Measurements from ENCODE around the gene ITGAL. TPM values are rescaled to one million over a fixed set of nuclear protein-coding genes. Genes with fewer than 3 reads are reported as not detected.

Gene ITGAL
- total RNA-seq, 1 experiment from 2014 or later: not detected

DNA sequence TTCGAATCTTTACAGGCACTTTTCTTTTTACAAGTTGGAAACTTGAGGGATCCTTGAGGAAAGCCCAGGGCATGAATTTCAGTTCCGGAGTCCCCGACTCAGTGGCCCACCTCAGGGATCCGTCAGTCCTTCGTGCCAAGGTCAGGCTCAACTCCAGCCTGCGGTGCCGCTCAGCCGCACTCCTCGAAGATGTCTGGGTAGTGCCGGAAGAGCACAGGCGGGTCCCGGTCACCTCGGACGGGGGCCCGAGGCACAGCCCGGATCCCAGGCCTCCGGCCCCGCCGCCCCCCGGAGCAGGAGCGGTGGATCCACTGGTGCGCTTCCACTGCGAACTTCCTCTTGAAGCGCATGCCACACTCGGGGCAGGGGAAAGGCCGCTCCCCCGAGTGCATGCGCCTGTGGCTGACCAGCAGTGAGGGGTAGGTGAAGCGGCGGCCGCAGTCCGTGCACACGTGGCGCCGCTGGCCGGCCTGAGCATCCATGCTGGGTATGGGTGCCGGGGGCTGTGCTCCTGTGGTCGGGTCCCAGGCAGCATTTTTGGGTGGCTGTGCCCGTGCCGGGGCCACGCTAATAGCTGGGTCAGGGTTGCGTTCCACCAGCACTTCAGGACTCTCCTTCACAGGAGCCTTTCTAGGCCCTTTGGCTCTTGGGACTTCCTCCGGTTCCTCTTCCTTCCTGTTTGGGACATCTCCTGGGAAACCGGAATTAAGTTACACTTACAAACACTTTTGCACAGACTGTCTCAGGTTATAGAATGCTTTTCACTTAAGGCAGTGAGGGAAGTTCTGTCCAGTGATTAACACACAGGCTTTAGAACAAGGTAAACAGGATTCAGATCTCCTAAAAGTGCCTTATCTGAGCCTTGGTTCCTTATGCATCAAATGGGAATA lies 97.4 kb downstream of the ITGAL start:
- ChIA-PET POLR2A (interaction anchor here (2.4 to 3.2 kb wide), 4 partner anchors 12 to 40 kb away, joined by 10 to 45 read pairs (median 32); partner anchors contain the start of genes ZNF689, ZNF747, ZNF764 and ZNF785), CTCF (interaction anchor here (0.6 to 3.2 kb wide), 3 partner anchors 35 to 59 kb away, joined by 3 to 15 read pairs (median 5); no protein-coding TSS in a partner anchor)
- no peaks in the 10 kb centered on the region for H3K9me3 Mint-ChIP-seq (ENCODE audit: unreplicated experiment)
- BruUV-seq (replicated peaks): no TSS peak
- no peak for DNase-seq (ENCODE audit: unreplicated experiment)
- TF ChIP-seq, protein P1, sequence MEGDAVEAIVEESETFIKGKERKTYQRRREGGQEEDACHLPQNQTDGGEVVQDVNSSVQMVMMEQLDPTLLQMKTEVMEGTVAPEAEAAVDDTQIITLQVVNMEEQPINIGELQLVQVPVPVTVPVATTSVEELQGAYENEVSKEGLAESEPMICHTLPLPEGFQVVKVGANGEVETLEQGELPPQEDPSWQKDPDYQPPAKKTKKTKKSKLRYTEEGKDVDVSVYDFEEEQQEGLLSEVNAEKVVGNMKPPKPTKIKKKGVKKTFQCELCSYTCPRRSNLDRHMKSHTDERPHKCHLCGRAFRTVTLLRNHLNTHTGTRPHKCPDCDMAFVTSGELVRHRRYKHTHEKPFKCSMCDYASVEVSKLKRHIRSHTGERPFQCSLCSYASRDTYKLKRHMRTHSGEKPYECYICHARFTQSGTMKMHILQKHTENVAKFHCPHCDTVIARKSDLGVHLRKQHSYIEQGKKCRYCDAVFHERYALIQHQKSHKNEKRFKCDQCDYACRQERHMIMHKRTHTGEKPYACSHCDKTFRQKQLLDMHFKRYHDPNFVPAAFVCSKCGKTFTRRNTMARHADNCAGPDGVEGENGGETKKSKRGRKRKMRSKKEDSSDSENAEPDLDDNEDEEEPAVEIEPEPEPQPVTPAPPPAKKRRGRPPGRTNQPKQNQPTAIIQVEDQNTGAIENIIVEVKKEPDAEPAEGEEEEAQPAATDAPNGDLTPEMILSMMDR (IDR thresholded peaks at IDR 0.05; ENCODE audit: unreplicated experiment): no peak
- peaks cover 15% of the 10 kb centered on the region for H3K36me3 Mint-ChIP-seq (ENCODE audit: insufficient read depth, unreplicated experiment)
- intact Hi-C loops (cut with micrococcal nuclease): loop anchor here (5.0 kb wide), 1 partner anchor 43 kb away; the partner anchor contains the start of gene ZNF768
- H3K4me1 Mint-ChIP-seq (ENCODE audit: insufficient read depth, unreplicated experiment): peaks cover 25% of the 10 kb centered on the region
- H3K4me3 Mint-ChIP-seq (ENCODE audit: unreplicated experiment): peak overlapping the region; percentile 75
- H3K27me3 Mint-ChIP-seq (ENCODE audit: insufficient read depth, unreplicated experiment): no peaks in the 10 kb centered on the region
- peak overlapping the region; percentile 95 for H3K27ac Mint-ChIP-seq (ENCODE audit: low read depth, unreplicated experiment)

DNA sequence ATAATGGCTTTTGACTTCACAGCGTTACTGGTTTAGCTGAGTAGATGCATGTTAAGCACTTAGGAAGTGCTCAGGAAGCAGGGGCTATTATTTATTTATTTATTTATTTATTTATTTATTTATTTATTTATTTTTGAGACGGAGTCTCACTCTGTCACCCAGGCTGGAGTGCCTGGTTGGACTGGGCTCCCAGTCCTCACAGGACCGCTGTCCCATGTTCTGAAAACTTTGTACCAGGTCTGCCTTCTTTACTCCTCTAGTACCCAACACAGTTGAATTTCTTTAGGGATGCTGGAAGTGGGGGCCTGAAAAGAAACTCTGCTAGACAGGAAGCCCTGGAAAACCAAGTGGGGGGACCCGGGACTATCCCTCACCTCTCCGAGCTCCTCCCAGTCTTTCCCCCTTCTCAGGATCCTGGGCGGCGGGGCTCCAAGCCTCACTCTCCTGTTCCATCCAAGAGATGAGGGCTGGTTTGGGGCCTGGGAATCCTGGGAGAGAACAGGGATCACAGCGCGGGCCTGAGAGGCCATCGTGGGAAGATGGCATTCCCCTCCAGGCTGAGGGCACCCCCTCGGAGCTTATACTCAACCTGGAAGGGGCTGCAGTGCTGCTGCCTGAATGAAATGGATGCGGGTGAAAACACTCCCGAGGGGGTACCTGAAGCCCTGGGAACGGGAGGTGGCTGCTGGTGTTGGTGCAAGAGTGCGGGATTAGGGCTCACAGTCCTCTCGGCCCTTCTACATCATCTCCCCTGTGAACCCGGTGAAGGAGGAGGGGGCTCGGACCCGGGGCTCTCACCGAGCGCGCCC lies 98.3 kb downstream of the ITGAL start:
- TF ChIP-seq, protein P1 (IDR thresholded peaks at IDR 0.05; ENCODE audit: unreplicated experiment): no peak
- ChIA-PET CTCF (interaction anchor here (0.5 to 3.2 kb wide), 4 partner anchors 36 to 176 kb away, joined by 3 to 15 read pairs (median 4); partner anchors contain the start of gene ZNF48), POLR2A (interaction anchor here (0.6 to 3.2 kb wide), 13 partner anchors 13 to 175 kb away, joined by 3 to 45 read pairs (median 6); partner anchors contain the start of genes DCTPP1, ZNF48, ZNF689 and ZNF747)
- peak overlapping the region; percentile 75 for H3K4me3 Mint-ChIP-seq (ENCODE audit: unreplicated experiment)
- no peak for DNase-seq (ENCODE audit: unreplicated experiment)
- H3K36me3 Mint-ChIP-seq (ENCODE audit: insufficient read depth, unreplicated experiment): peaks cover 16% of the 10 kb centered on the region
- H3K27me3 Mint-ChIP-seq (ENCODE audit: insufficient read depth, unreplicated experiment): no peaks in the 10 kb centered on the region
- H3K27ac Mint-ChIP-seq (ENCODE audit: low read depth, unreplicated experiment): peak overlapping the region; percentile 76
- peaks cover 25% of the 10 kb centered on the region for H3K4me1 Mint-ChIP-seq (ENCODE audit: insufficient read depth, unreplicated experiment)
- intact Hi-C loops (cut with micrococcal nuclease): loop anchor here (1.0 to 5.0 kb wide), 2 partner anchors 36 to 44 kb away; partner anchors contain the start of gene ZNF768
- BruUV-seq (replicated peaks): no TSS peak
- H3K9me3 Mint-ChIP-seq (ENCODE audit: unreplicated experiment): no peaks in the 10 kb centered on the region

DNA sequence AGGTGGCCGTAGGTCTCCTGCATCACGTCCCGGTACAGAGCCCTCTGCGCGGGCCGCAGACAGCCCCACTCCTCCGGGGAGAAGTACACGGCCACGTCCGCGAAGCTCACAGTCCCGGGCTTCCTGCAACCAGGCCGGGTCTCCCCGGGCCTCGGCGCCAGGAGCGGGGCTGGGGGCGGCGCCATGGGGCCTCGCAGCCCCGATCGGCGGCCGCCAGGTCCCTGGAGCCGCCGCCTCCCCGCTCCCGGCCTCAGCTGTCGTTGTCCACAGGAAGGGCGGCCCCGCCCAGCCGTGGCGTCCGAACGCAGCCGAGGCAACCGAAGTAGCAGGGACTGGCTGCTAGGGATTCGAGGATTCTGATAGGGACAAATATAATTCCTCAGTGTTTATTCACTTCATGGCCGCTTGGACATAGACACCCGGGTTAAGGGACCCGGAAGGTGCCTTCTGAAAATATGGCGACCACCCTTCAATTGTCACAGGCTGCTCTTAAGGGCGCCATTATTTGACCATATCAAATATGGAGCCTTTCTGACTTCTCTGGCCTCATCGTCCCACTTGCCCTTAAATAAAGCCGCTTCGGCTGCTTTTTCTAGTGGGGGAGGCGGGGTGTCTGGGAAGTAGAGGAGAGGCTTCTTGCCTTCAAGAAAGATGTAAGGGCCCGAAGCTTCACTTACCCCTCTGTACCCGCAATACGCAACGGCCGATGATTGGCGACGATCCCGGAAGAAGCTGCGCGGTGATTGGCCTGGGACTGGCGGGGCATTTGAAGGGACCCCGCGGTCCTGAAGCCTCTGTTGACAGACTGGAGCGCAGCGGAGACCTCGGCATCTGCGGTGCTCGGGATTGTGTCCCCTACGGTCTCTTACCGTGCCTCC lies 99.1 kb downstream of the ITGAL start, which contains the start of gene ZNF688:
ZNF688 (minus strand) TSS at position 270 of the 878 bp plus-strand sequence; CDS start at position 185, 85 bp downstream.
- intact Hi-C loops (cut with micrococcal nuclease): loop anchor here (1.0 to 5.0 kb wide), 3 partner anchors 14 to 44 kb away; partner anchors contain the start of genes ZNF768 and ZNF785
- H3K27ac Mint-ChIP-seq (ENCODE audit: low read depth, unreplicated experiment): peak within 1 kb of the TSS; percentile 76
- peak within 1 kb of the TSS; percentile 75 for H3K4me3 Mint-ChIP-seq (ENCODE audit: unreplicated experiment)
- H3K9me3 Mint-ChIP-seq (ENCODE audit: unreplicated experiment): no peaks in the 10 kb centered on the region
- BruUV-seq (replicated peaks): TSS peak; percentile 21
- CTCF ChIA-PET: interaction anchor here (0.5 to 3.2 kb wide), 3 partner anchors 57 to 177 kb away, joined by 3 to 15 read pairs (median 7); partner anchors contain the start of genes DCTPP1 and ZNF48
- peak; percentile 97 for DNase-seq (ENCODE audit: unreplicated experiment)
- TF ChIP-seq, protein P1 (IDR thresholded peaks at IDR 0.05; ENCODE audit: unreplicated experiment): no peak
- H3K27me3 Mint-ChIP-seq (ENCODE audit: insufficient read depth, unreplicated experiment): no peaks in the 10 kb centered on the region
- peaks cover 16% of the 10 kb centered on the region for H3K36me3 Mint-ChIP-seq (ENCODE audit: insufficient read depth, unreplicated experiment)
- peaks cover 22% of the 10 kb centered on the region for H3K4me1 Mint-ChIP-seq (ENCODE audit: insufficient read depth, unreplicated experiment)
- POLR2A ChIA-PET: interaction anchor here (0.6 to 3.2 kb wide), 19 partner anchors 10 to 201 kb away, joined by 3 to 45 read pairs (median 4); partner anchors contain the start of genes DCTPP1, FBRS, PRR14 and TBC1D10B

Small RNA genes lying within 50 kb of the gene (microRNA-seq; reads per million reads assigned to microRNA genes)
- not detected for gene MIR4518

Other genes starting within 250 kb of the ITGAL start
- gene NPIPB13, start 224.3 kb upstream of the ITGAL start, total RNA-seq (2022): 11.6 and 15.3 TPM in 2 replicates
- gene CD2BP2, start 117.4 kb upstream of the ITGAL start, total RNA-seq (2022): 48.4 and 58.9 TPM in 2 replicates
- gene TBC1D10B, start 102.2 kb upstream of the ITGAL start, total RNA-seq (2022): 46.5 and 48.0 TPM in 2 replicates
- 1.2 and 1.6 TPM in 2 replicates for gene MYL11, start 97.9 kb upstream of the ITGAL start, total RNA-seq (2022)
- gene SEPTIN1, start 90.2 kb upstream of the ITGAL start, total RNA-seq (2022): 1.3 and 1.7 TPM in 2 replicates
- 11.0 and 12.4 TPM in 2 replicates for gene ZNF48, start 77.3 kb upstream of the ITGAL start, total RNA-seq (2022)
- gene ZNF771, start 65.1 kb upstream of the ITGAL start, total RNA-seq (2022): 8.1 and 8.3 TPM in 2 replicates
- gene DCTPP1, start 42.7 kb upstream of the ITGAL start, total RNA-seq (2022): 29.1 and 42.4 TPM in 2 replicates
- gene SEPHS2, start 26.9 kb upstream of the ITGAL start, total RNA-seq (2022): 51.9 and 73.3 TPM in 2 replicates
- gene ZNF768, start 53.8 kb downstream of the ITGAL start, total RNA-seq (2022): 38.6 and 39.3 TPM in 2 replicates
- 13.7 TPM in 2 replicates for gene ZNF747, start 62.1 kb downstream of the ITGAL start, total RNA-seq (2022)
- gene ZNF764, start 85.6 kb downstream of the ITGAL start, total RNA-seq (2022): 8.3 and 10.6 TPM in 2 replicates
- gene ZNF688, start 99.0 kb downstream of the ITGAL start, total RNA-seq (2022): 9.0 and 11.6 TPM in 2 replicates
- gene ZNF785, start 113.0 kb downstream of the ITGAL start, total RNA-seq (2022): 12.8 and 16.3 TPM in 2 replicates
- gene ZNF689, start 137.6 kb downstream of the ITGAL start, total RNA-seq (2022): 4.5 and 6.1 TPM in 2 replicates
- gene PRR14, start 178.2 kb downstream of the ITGAL start, total RNA-seq (2022): 39.4 and 41.4 TPM in 2 replicates
- 69.1 and 80.8 TPM in 2 replicates for gene FBRS, start 185.7 kb downstream of the ITGAL start, total RNA-seq (2022)
- gene SRCAP, start 226.4 kb downstream of the ITGAL start, total RNA-seq (2022): 52.3 and 60.7 TPM in 2 replicates

Measured in MCF 10A (cell line).